Left hindlimb (tissue), 1 donor: ENCODE measurements around the gene C4orf17.

Source experiments
- DNase-seq: peaks from one replicate; pipeline ENCODE4 v3.0.0-alpha.2; 2018

Gene C4orf17

GRCh38 chr4:99540277-99540939, 29.6 kb downstream of the C4orf17 start:
- DNase-seq: no peak

GRCh38 chr4:99552872-99553271, 42.1 kb downstream of the C4orf17 start:
- no peak for DNase-seq

- peak; percentile 99 for DNase-seq
These were observed 52.7 kb downstream of the C4orf17 start, which contains the start of gene TRMT10A for GRCh38 chr4:99563310-99564186. TRMT10A (minus strand) TSS chr4:99564039; CDS start chr4:99559338, 4,701 bp downstream.

- peak; percentile 27 for DNase-seq
These were observed 54.1 kb downstream of the C4orf17 start for GRCh38 chr4:99564921-99565320.

GRCh38 chr4:99571883-99572282, 61.1 kb downstream of the C4orf17 start:
- DNase-seq: no peak

GRCh38 chr4:99572527-99573240, 61.9 kb downstream of the C4orf17 start:
- no peak for DNase-seq

- DNase-seq: no peak
These were observed 63.0 kb downstream of the C4orf17 start for GRCh38 chr4:99573735-99574368.

GRCh38 chr4:99574530-99575324, 63.9 kb downstream of the C4orf17 start, which contains the start of gene MTTP:
MTTP (plus strand) TSS chr4:99574824; CDS start chr4:99574910, 86 bp downstream.
- no peak for DNase-seq

GRCh38 chr4:99578714-99579113, 67.9 kb downstream of the C4orf17 start:
- DNase-seq: no peak

GRCh38 chr4:99585516-99585915, 74.7 kb downstream of the C4orf17 start:
- DNase-seq: no peak

GRCh38 chr4:99586322-99586721, 75.5 kb downstream of the C4orf17 start:
- no peak for DNase-seq

GRCh38 chr4:99586797-99587196, 76.0 kb downstream of the C4orf17 start:
- DNase-seq: no peak

GRCh38 chr4:99587309-99587708, 76.5 kb downstream of the C4orf17 start:
- no peak for DNase-seq

- no peak for DNase-seq
These were observed 77.0 kb downstream of the C4orf17 start for GRCh38 chr4:99587803-99588202.

GRCh38 chr4:99591757-99592156, 80.9 kb downstream of the C4orf17 start:
- DNase-seq: no peak
